H1 (cell line): ENCODE data around the gene DEPP1. TPM values are rescaled to one million over a fixed set of nuclear protein-coding genes. Genes with fewer than 3 reads are reported as not detected.

ENCODE experiments used
- CTCF ChIA-PET: fragments of 300-600 bp; sonication (Branson Sonifier 250); formaldehyde crosslinking; loops from one replicate; lab custom pipeline; 2021; ENCODE audit not compliant: partially characterized antibody; lab: Charles Lee
- POLR2A ChIA-PET: fragments of 300-600 bp; sonication (Branson Sonifier 250); formaldehyde crosslinking; loops from one replicate; lab custom pipeline; 2021; ENCODE audit warnings: inconsistent platforms; ENCODE audit not compliant: partially characterized antibody; lab: Charles Lee
- DNase-seq, 2 experiments: peaks; one replicate each; pipeline versions ENCODE4 v3.0.0 to v3.0.0-alpha.2; 2010 to 2022; ENCODE audit warnings: low spot score in 2 of 2, low read depth in 1 of 2, mixed read lengths in 1 of 2
- FAIRE-seq: peaks from 2 replicates; lab custom pipeline; 2011; peaks lifted over from hg19 to GRCh38; lab: Jason Lieb, UNC
- H2AFZ ChIP-seq: 2 replicates; pipeline ENCODE4 v1.8.1; 2012; ENCODE audit warnings: low read length, inconsistent platforms
- H2AK5ac ChIP-seq: 2 replicates; pipeline ENCODE4 v1.6.1; 2013; ENCODE audit warnings: low read depth, low read length
- H2BK120ac ChIP-seq: replicated peaks from 2 replicates; pipeline ENCODE3; 2013; ENCODE audit warnings: low read depth, low read length, inconsistent platforms
- H2BK12ac ChIP-seq: 2 replicates; pipeline ENCODE4 v1.6.1; 2013; ENCODE audit warnings: low read depth, low read length
- H2BK15ac ChIP-seq: 2 replicates; pipeline ENCODE4 v1.6.1; 2013; ENCODE audit warnings: low read length
- H2BK20ac ChIP-seq: 2 replicates; pipeline ENCODE4 v1.6.1; 2013; ENCODE audit warnings: low read length
- H2BK5ac ChIP-seq: 2 replicates; pipeline ENCODE4 v1.6.1; 2013; ENCODE audit warnings: low read depth, low read length
- H3K14ac ChIP-seq: 2 replicates; pipeline ENCODE4 v1.6.1; 2013; ENCODE audit warnings: inconsistent platforms; ENCODE audit not compliant: insufficient read length
- H3K18ac ChIP-seq: 2 replicates; pipeline ENCODE4 v1.6.1; 2013; ENCODE audit warnings: low read length; ENCODE audit errors: extremely low read depth
- H3K23ac ChIP-seq: 2 replicates; pipeline ENCODE4 v1.6.1; 2013; ENCODE audit warnings: inconsistent platforms; ENCODE audit not compliant: insufficient read length
- H3K23me2 ChIP-seq: 2 replicates; pipeline ENCODE4 v1.6.1; 2013; ENCODE audit warnings: low read depth, low read length
- H3K27ac ChIP-seq: 2 replicates; pipeline ENCODE4 v1.6.1; 2011; ENCODE audit warnings: low read depth, low read length, inconsistent platforms
- H3K27me3 ChIP-seq, 4 experiments: replicated peaks in 1 of 4; 1 replicate in 1 of 4; 2 replicates in 3 of 4; pipeline versions ENCODE4 v1.6.1 to v1.8.1; 2011 to 2013; ENCODE audit warnings: low read length in 3 of 4, mild to moderate bottlenecking in 3 of 4, inconsistent platforms in 2 of 4, mixed read lengths in 2 of 4, moderate library complexity in 1 of 4; ENCODE audit not compliant: control insufficient read depth in 3 of 4, insufficient read depth in 3 of 4; ENCODE audit errors: extremely low read depth in 1 of 4
- H3K36me3 ChIP-seq, 4 experiments: 2 replicates each; pipeline versions ENCODE4 v1.6.1 to v1.8.1; 2011 to 2013; ENCODE audit warnings: mild to moderate bottlenecking in 4 of 4, low read length in 3 of 4, moderate library complexity in 2 of 4, control low read depth in 1 of 4, inconsistent platforms in 1 of 4; ENCODE audit not compliant: insufficient read depth in 4 of 4, control insufficient read depth in 2 of 4
- H3K4ac ChIP-seq: replicated peaks from 2 replicates; pipeline ENCODE3; 2013; ENCODE audit warnings: low read length, low read depth, mixed read lengths, inconsistent platforms; ENCODE audit not compliant: insufficient read length
- H3K4me1 ChIP-seq, 4 experiments: replicated peaks in 1 of 4; 1 replicate in 1 of 4; 2 replicates in 3 of 4; pipeline versions ENCODE4 v1.6.1 to v1.8.1; 2011 to 2013; ENCODE audit warnings: low read length in 3 of 4, inconsistent platforms in 2 of 4, mixed read lengths in 1 of 4; ENCODE audit not compliant: insufficient read depth in 4 of 4, control insufficient read depth in 3 of 4
- H3K4me2 ChIP-seq, 2 experiments: 2 replicates each; pipeline versions ENCODE4 v1.6.1 to v1.8.1; 2011 to 2013; ENCODE audit warnings: low read depth in 2 of 2, low read length in 2 of 2, control low read depth in 1 of 2, inconsistent platforms in 1 of 2, mild to moderate bottlenecking in 1 of 2; ENCODE audit not compliant: insufficient read depth in 1 of 2
- H3K4me3 ChIP-seq, 4 experiments: fragments of 200-600, 300-600 bp in 1 of 4; sonication (generic), shearing (Covaris generic), sonication (Bioruptor Twin) in 1 of 4; 2 replicates each; pipeline versions ENCODE4 v1.5.1 to v1.8.1; 2011 to 2016; ENCODE audit warnings: low read length in 4 of 4, low read depth in 3 of 4, control low read depth in 2 of 4, inconsistent platforms in 2 of 4, mild to moderate bottlenecking in 2 of 4, mixed read lengths in 1 of 4, moderate library complexity in 1 of 4; ENCODE audit not compliant: insufficient read depth in 2 of 4; ENCODE audit errors: extremely low read depth in 1 of 4
- H3K56ac ChIP-seq: replicated peaks from 2 replicates; pipeline ENCODE3; 2013; ENCODE audit warnings: low read depth, mild to moderate bottlenecking, mixed read lengths, low read length, inconsistent platforms; ENCODE audit not compliant: insufficient read length
- H3K79me1 ChIP-seq: 2 replicates; pipeline ENCODE4 v1.6.1; 2013; ENCODE audit warnings: low read depth, low read length, control low read depth
- H3K79me2 ChIP-seq, 2 experiments: 2 replicates each; pipeline versions ENCODE4 v1.6.1 to v1.8.1; 2012 to 2013; ENCODE audit warnings: low read length in 2 of 2, mild to moderate bottlenecking in 2 of 2, inconsistent platforms in 1 of 2; ENCODE audit not compliant: insufficient read depth in 2 of 2, control insufficient read depth in 1 of 2
- H3K9ac ChIP-seq, 4 experiments: replicated peaks in 1 of 4; 1 replicate in 1 of 4; 2 replicates in 3 of 4; pipeline versions ENCODE4 v1.6.1 to v1.8.1; 2011 to 2013; ENCODE audit warnings: low read depth in 3 of 4, low read length in 3 of 4, control low read depth in 2 of 4, mild to moderate bottlenecking in 2 of 4, moderate library complexity in 2 of 4, inconsistent platforms in 1 of 4; ENCODE audit errors: extremely low read depth in 1 of 4
- H3K9me3 ChIP-seq, 2 experiments: 2 replicates each; pipeline versions ENCODE4 v1.6.1 to v1.8.1; 2012 to 2013; ENCODE audit warnings: mild to moderate bottlenecking in 2 of 2, moderate library complexity in 2 of 2, control low read depth in 1 of 2, inconsistent platforms in 1 of 2, low read depth in 1 of 2, low read length in 1 of 2, mixed read lengths in 1 of 2; ENCODE audit not compliant: insufficient read depth in 2 of 2
- H4K20me1 ChIP-seq, 2 experiments: replicated peaks in 1 of 2; 2 replicates each; pipeline versions ENCODE3 to v1.8.1; 2011 to 2013; ENCODE audit warnings: inconsistent platforms in 2 of 2, low read length in 2 of 2, mild to moderate bottlenecking in 1 of 2; ENCODE audit not compliant: insufficient read depth in 2 of 2, control insufficient read depth in 1 of 2
- H4K5ac ChIP-seq: 2 replicates; pipeline ENCODE4 v1.6.1; 2013; ENCODE audit warnings: low read length, low read depth, mixed read lengths, inconsistent platforms; ENCODE audit not compliant: insufficient read length
- H4K8ac ChIP-seq: 2 replicates; pipeline ENCODE4 v1.8.0; 2013; ENCODE audit warnings: mild to moderate bottlenecking, moderate library complexity, low read length, inconsistent platforms; ENCODE audit not compliant: insufficient read depth; ENCODE audit errors: extremely low read depth
- H4K91ac ChIP-seq: replicated peaks from 2 replicates; pipeline ENCODE3; 2013; ENCODE audit warnings: low read length, mixed read lengths, inconsistent platforms; ENCODE audit not compliant: insufficient read length
- BRCA1 ChIP-seq: IDR thresholded peaks from 2 replicates; pipeline ENCODE4 v1.6.1; 2012; ENCODE audit warnings: low read depth, low read length, improper control_type of control experiment
- CHD1 ChIP-seq: IDR thresholded peaks from 2 replicates; pipeline ENCODE4 v1.6.1; 2012; ENCODE audit warnings: low read depth, low read length, improper control_type of control experiment
- CHD2 ChIP-seq: IDR thresholded peaks from 2 replicates; pipeline ENCODE4 v1.6.1; 2012; ENCODE audit warnings: low read length, improper control_type of control experiment
- GABPA ChIP-seq: IDR thresholded peaks from 2 replicates; pipeline ENCODE4 v1.6.1; 2011; ENCODE audit warnings: mild to moderate bottlenecking, low read length, moderate library complexity, borderline replicate concordance; ENCODE audit not compliant: insufficient read depth
- MAFK ChIP-seq: IDR thresholded peaks from 2 replicates; pipeline ENCODE4 v1.6.1; 2012; ENCODE audit warnings: low read depth, mild to moderate bottlenecking, improper control_type of control experiment, low read length
- NANOG ChIP-seq: IDR thresholded peaks from 2 replicates; pipeline ENCODE4 v1.6.1; 2011; ENCODE audit warnings: low read length, low read depth, mild to moderate bottlenecking, inconsistent platforms; ENCODE audit not compliant: insufficient read depth, poor library complexity, severe bottlenecking
- NRF1 ChIP-seq: IDR thresholded peaks from 2 replicates; pipeline ENCODE4 v1.6.1; 2011; ENCODE audit warnings: mild to moderate bottlenecking, low read depth, low read length, improper control_type of control experiment
- SIN3A ChIP-seq, 2 experiments: IDR thresholded peaks in 1 of 2; conservative IDR thresholded peaks in 1 of 2; 2 replicates each; pipeline ENCODE4 v1.6.1; 2011 to 2012; ENCODE audit warnings: low read length in 2 of 2, improper control_type of control experiment in 1 of 2, low read depth in 1 of 2, mild to moderate bottlenecking in 1 of 2
- SUZ12 ChIP-seq: fragments of 200-600 bp; sonication (generic); IDR thresholded peaks from 2 replicates; pipeline ENCODE4 v1.6.1; 2012; ENCODE audit warnings: mild to moderate bottlenecking, inconsistent platforms, low read length, moderate library complexity, mixed read lengths
- WGBS, 2 experiments: shearing (Covaris generic) in 1 of 2; methylation state at CpG; one replicate each; pipeline versions ENCODE4 v1.1.6 to v1.1.7; 2013 to 2015; ENCODE audit warnings: low lambda C conversion rate in 2 of 2, mixed read lengths in 2 of 2, inconsistent platforms in 1 of 2, low coverage in 1 of 2, missing lambda C conversion rate in 1 of 2; ENCODE audit not compliant: insufficient replicate concordance in 2 of 2, insufficient coverage in 1 of 2, insufficient read length in 1 of 2; ENCODE audit errors: extremely low coverage in 1 of 2, missing lambda C conversion rate in 1 of 2; 5-methylcytosine and 5-hydroxymethylcytosine counted together
- polyA plus RNA-seq, 7 experiments: library from polyadenylated mRNA; depleted of rRNA in 3 of 7; stranded (reverse) in 5 of 7; unstranded in 2 of 7; fragments of >200 nt in 5 of 7; fragments of 200-250 nt in 2 of 7; gene quantifications; 1 replicate in 5 of 7; 2 replicates in 1 of 7; 4 replicates in 1 of 7; pipeline versions ENCODE4 v1.2.1 to v1.2.3, GENCODE V29; 2011 to 2013; ENCODE audit warnings: missing spikeins in 2 of 7, mixed read lengths in 2 of 7
- total RNA-seq: library from RNA; stranded (reverse); fragmentation: NEBNext Ultra II Directional; extraction: Animal tissue kit (Norgen Biotek cat#: 25700); gene quantifications from 2 replicates; pipeline ENCODE4 v1.2.1, GENCODE V29; 2021
- TF ChIP-seq, protein P1 (sequence below), 3 experiments: IDR thresholded peaks; 1 replicate in 2 of 3; 2 replicates in 1 of 3; pipeline versions ENCODE4 v1.5.1 to v1.6.1; 2011; ENCODE audit warnings: low read length in 3 of 3, mild to moderate bottlenecking in 3 of 3, inconsistent platforms in 2 of 3, low read depth in 1 of 3, moderate library complexity in 1 of 3; ENCODE audit not compliant: insufficient read depth in 1 of 3; ENCODE audit errors: control extremely low read depth in 1 of 3

Gene DEPP1
- total and polyA plus RNA-seq, 2 of the 8 experiments (the other 6 are each of a cell fraction or from before 2014, with no cell fraction given) = 0.67 to 4.5 TPM

GRCh38 chr10:44986670-44987069 is 8.1 kb upstream of the DEPP1 start:
- no peak overlapping the region for H2BK12ac ChIP-seq
- FAIRE-seq = no peak
- H3K56ac ChIP-seq = no peak overlapping the region
- H2AK5ac ChIP-seq = no peak overlapping the region
- no peaks in the 10 kb centered on the region for H4K20me1 ChIP-seq
- no peaks in the 10 kb centered on the region for H3K9me3 ChIP-seq
- no peak for TF ChIP-seq NANOG
- TF ChIP-seq SIN3A (conservative IDR thresholded peaks at IDR 0.05 in 1 of 2, IDR thresholded peaks at IDR 0.05 in 1 of 2; ENCODE audit: low read depth in 1 of 2, low read length in 2 of 2) = no peak
- no peak for TF ChIP-seq MAFK
- TF ChIP-seq, protein P1, sequence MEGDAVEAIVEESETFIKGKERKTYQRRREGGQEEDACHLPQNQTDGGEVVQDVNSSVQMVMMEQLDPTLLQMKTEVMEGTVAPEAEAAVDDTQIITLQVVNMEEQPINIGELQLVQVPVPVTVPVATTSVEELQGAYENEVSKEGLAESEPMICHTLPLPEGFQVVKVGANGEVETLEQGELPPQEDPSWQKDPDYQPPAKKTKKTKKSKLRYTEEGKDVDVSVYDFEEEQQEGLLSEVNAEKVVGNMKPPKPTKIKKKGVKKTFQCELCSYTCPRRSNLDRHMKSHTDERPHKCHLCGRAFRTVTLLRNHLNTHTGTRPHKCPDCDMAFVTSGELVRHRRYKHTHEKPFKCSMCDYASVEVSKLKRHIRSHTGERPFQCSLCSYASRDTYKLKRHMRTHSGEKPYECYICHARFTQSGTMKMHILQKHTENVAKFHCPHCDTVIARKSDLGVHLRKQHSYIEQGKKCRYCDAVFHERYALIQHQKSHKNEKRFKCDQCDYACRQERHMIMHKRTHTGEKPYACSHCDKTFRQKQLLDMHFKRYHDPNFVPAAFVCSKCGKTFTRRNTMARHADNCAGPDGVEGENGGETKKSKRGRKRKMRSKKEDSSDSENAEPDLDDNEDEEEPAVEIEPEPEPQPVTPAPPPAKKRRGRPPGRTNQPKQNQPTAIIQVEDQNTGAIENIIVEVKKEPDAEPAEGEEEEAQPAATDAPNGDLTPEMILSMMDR (IDR thresholded peaks at IDR 0.05; ENCODE audit: control extremely low read depth in 1 of 3, insufficient read depth in 1 of 3, low read depth in 1 of 3, low read length in 3 of 3) = no peak
- TF ChIP-seq SUZ12 = no peak
- no peak for TF ChIP-seq CHD1
- TF ChIP-seq BRCA1 = no peak
- TF ChIP-seq CHD2 = no peak
- TF ChIP-seq GABPA = no peak
- no peak for TF ChIP-seq NRF1
- TF ChIP-seq, all 59 proteins: peak for 0
- H4K91ac ChIP-seq = no peak overlapping the region
- no peak overlapping the region for H3K4ac ChIP-seq
- no peaks in the 10 kb centered on the region for H3K79me1 ChIP-seq
- H3K23ac ChIP-seq = no peak overlapping the region
- 0 out of 2 replicates have a peak overlapping the region, but pooled peaks have one; percentile 38 for H2BK20ac ChIP-seq
- H2BK5ac ChIP-seq = no peak overlapping the region
- H3K4me1 ChIP-seq = peaks cover 9 to 35% (median 25%) of the 10 kb centered on the region in 4 experiments; a peak in 6 of 7 replicates
- H3K79me2 ChIP-seq = no peaks in the 10 kb centered on the region
- no peak overlapping the region for H4K8ac ChIP-seq
- H2AFZ ChIP-seq = no peak overlapping the region
- peaks cover 0 to 3% (median 1%) of the 10 kb centered on the region in 4 experiments; a peak in 4 of 7 replicates for H3K27me3 ChIP-seq
- 84% methylated on average over 3 of the region's 3 CpGs; no CpG with 5 or more reads in 1 of the 2 experiments for WGBS, 2 experiments
- H2BK15ac ChIP-seq = no peak overlapping the region
- H3K18ac ChIP-seq = no peak overlapping the region
- DNase-seq = no peak
- no peaks in the 10 kb centered on the region for H3K23me2 ChIP-seq
- POLR2A ChIA-PET = interaction anchor here (0.9 to 1.7 kb wide), 4 partner anchors 8 to 54 kb away, joined by 3 to 5 read pairs (median 4); partner anchors contain the start of gene DEPP1
- H3K4me2 ChIP-seq = no peak overlapping the region
- no peak overlapping the region for H3K9ac ChIP-seq
- H3K4me3 ChIP-seq = no peak overlapping the region
- no peak overlapping the region for H3K14ac ChIP-seq
- CTCF ChIA-PET = interaction anchor here (0.9 to 12.1 kb wide), 6 partner anchors 10 to 52 kb away, joined by 3 to 117 read pairs (median 6); no protein-coding TSS in a partner anchor
- H3K27ac ChIP-seq = no peak overlapping the region
- peaks cover 0 to 7% (median 0%) of the 10 kb centered on the region in 4 experiments; a peak in 1 of 8 replicates for H3K36me3 ChIP-seq
- H2BK120ac ChIP-seq = no peak overlapping the region
- no peak overlapping the region for H4K5ac ChIP-seq
